HepG2 (cell line): Measurements from ENCODE around the gene WNK4. TPM values are rescaled to one million over a fixed set of nuclear protein-coding genes. Genes with fewer than 3 reads are reported as not detected.

Source experiments
- DZIP1 ChIP-seq: sonication (generic); formaldehyde crosslinking; IDR thresholded peaks from 2 replicates; pipeline ENCODE4 v1.5.0; 2020; ENCODE audit warnings: mild to moderate bottlenecking, missing genetic modification reagents
- FLYWCH1 ChIP-seq: sonication (generic); formaldehyde crosslinking; IDR thresholded peaks from 2 replicates; pipeline ENCODE4 v1.8.1; 2023; ENCODE audit warnings: mild to moderate bottlenecking, missing genetic modification reagents
- FOXM1 ChIP-seq: sonication (generic); formaldehyde crosslinking; IDR thresholded peaks from 2 replicates; pipeline ENCODE4 v1.5.0; 2020; ENCODE audit warnings: missing genetic modification reagents
- HOXA3 ChIP-seq: sonication (generic); formaldehyde crosslinking; IDR thresholded peaks from 2 replicates; pipeline ENCODE4 v1.5.0; 2020; ENCODE audit warnings: missing genetic modification reagents
- MTERF4 ChIP-seq: sonication (generic); formaldehyde crosslinking; IDR thresholded peaks from 2 replicates; pipeline ENCODE4 v1.8.0; 2023; ENCODE audit warnings: mild to moderate bottlenecking, missing genetic modification reagents
- MYC ChIP-seq: sonication (generic); formaldehyde crosslinking; IDR thresholded peaks from 2 replicates; pipeline ENCODE4 v1.9.0; 2021; ENCODE audit warnings: missing genetic modification reagents, borderline replicate concordance
- NFATC3 ChIP-seq: sonication (generic); formaldehyde crosslinking; IDR thresholded peaks from 2 replicates; pipeline ENCODE4 v1.5.1; 2020; ENCODE audit warnings: mild to moderate bottlenecking, missing genetic modification reagents
- PLRG1 ChIP-seq: fragments of 450-650 bp; conservative IDR thresholded peaks from 2 replicates; pipeline ENCODE4 v1.6.1; 2016
- RAD51 ChIP-seq: fragments of 450-650 bp; IDR thresholded peaks from 2 replicates; pipeline ENCODE4 v1.6.1; 2016; ENCODE audit warnings: borderline replicate concordance
- RARG ChIP-seq: sonication (generic); formaldehyde crosslinking; IDR thresholded peaks from 2 replicates; pipeline ENCODE4 v1.4.0; 2020; ENCODE audit warnings: low read depth, mild to moderate bottlenecking, missing genetic modification reagents
- REPIN1 ChIP-seq: sonication (generic); formaldehyde crosslinking; IDR thresholded peaks from 2 replicates; pipeline ENCODE4 v1.8.0; 2022; ENCODE audit warnings: missing genetic modification reagents, low read depth, mild to moderate bottlenecking, borderline replicate concordance
- SOX5 ChIP-seq: IDR thresholded peaks from 2 replicates; pipeline ENCODE4 v1.6.1; 2016; ENCODE audit warnings: borderline replicate concordance
- TCF12 ChIP-seq, 2 experiments: fragments of 450-650 bp in 1 of 2; sonication (generic) in 1 of 2; formaldehyde crosslinking in 1 of 2; IDR thresholded peaks; 2 replicates each; pipeline versions ENCODE4 v1.6.1 to v1.8.0; 2017 to 2022; ENCODE audit warnings: antibody characterized with exemption in 1 of 2, mild to moderate bottlenecking in 1 of 2, missing genetic modification reagents in 1 of 2, moderate library complexity in 1 of 2
- U2AF2 ChIP-seq: fragments of 200-400 bp; formaldehyde crosslinking; IDR thresholded peaks from 2 replicates; pipeline ENCODE4 v1.6.1; 2017; ENCODE audit warnings: low read depth, mild to moderate bottlenecking, low read length
- ZBTB3 ChIP-seq: sonication (generic); formaldehyde crosslinking; IDR thresholded peaks from 2 replicates; pipeline ENCODE4 v1.4.0; 2020; ENCODE audit warnings: low read depth, mild to moderate bottlenecking, moderate library complexity, missing genetic modification reagents, borderline replicate concordance
- ZBTB34 ChIP-seq: sonication (generic); formaldehyde crosslinking; IDR thresholded peaks from 2 replicates; pipeline ENCODE4 v1.8.0; 2022; ENCODE audit warnings: mild to moderate bottlenecking, missing genetic modification reagents
- ZBTB38 ChIP-seq: sonication (generic); formaldehyde crosslinking; IDR thresholded peaks from 2 replicates; pipeline ENCODE4 v1.5.1; 2020; ENCODE audit warnings: mild to moderate bottlenecking, missing genetic modification reagents
- ZFP36L1 ChIP-seq: sonication (generic); formaldehyde crosslinking; IDR thresholded peaks from 2 replicates; pipeline ENCODE4 v1.8.0; 2022; ENCODE audit warnings: mild to moderate bottlenecking, missing genetic modification reagents, moderate library complexity
- ZFP82 ChIP-seq: sonication (generic); formaldehyde crosslinking; IDR thresholded peaks from 2 replicates; pipeline ENCODE4 v1.5.1; 2020; ENCODE audit warnings: mild to moderate bottlenecking, missing genetic modification reagents, borderline replicate concordance
- ZFP90 ChIP-seq: sonication (generic); formaldehyde crosslinking; IDR thresholded peaks from 2 replicates; pipeline ENCODE4 v1.8.0; 2022; ENCODE audit warnings: missing genetic modification reagents, mild to moderate bottlenecking, inconsistent platforms, borderline replicate concordance
- ZNF121 ChIP-seq: sonication (generic); formaldehyde crosslinking; IDR thresholded peaks from 2 replicates; pipeline ENCODE4 v1.5.0; 2020; ENCODE audit warnings: mild to moderate bottlenecking, missing genetic modification reagents
- ZNF251 ChIP-seq: sonication (generic); formaldehyde crosslinking; IDR thresholded peaks from 2 replicates; pipeline ENCODE4 v1.9.0; 2021; ENCODE audit warnings: mild to moderate bottlenecking, missing genetic modification reagents
- ZNF260 ChIP-seq: sonication (generic); formaldehyde crosslinking; IDR thresholded peaks from 2 replicates; pipeline ENCODE4 v1.4.0; 2020; ENCODE audit warnings: missing genetic modification reagents, low read depth, mild to moderate bottlenecking, borderline replicate concordance
- ZNF362 ChIP-seq: sonication (generic); formaldehyde crosslinking; IDR thresholded peaks from 2 replicates; pipeline ENCODE4 v1.4.0; 2020; ENCODE audit warnings: missing genetic modification reagents, mild to moderate bottlenecking, borderline replicate concordance
- ZNF83 ChIP-seq: sonication (generic); formaldehyde crosslinking; IDR thresholded peaks from 2 replicates; pipeline ENCODE4 v1.4.0; 2020; ENCODE audit warnings: missing genetic modification reagents, mild to moderate bottlenecking, borderline replicate concordance
- polyA plus RNA-seq, 8 experiments: library from polyadenylated mRNA; depleted of rRNA in 3 of 8; stranded (reverse) in 7 of 8; unstranded in 1 of 8; fragments of >200 nt; fragmentation: Illumina TruSeq in 4 of 8; extraction: Trizol in 4 of 8; gene quantifications; 2 replicates each; pipeline versions ENCODE4 v1.2.1 to v1.2.3, GENCODE V29; 2011 to 2016; ENCODE audit warnings: low read depth in 4 of 8, missing spikeins in 1 of 8, mixed read lengths in 1 of 8; ENCODE audit not compliant: insufficient read depth in 1 of 8
- total RNA-seq, 5 experiments: library from RNA; depleted of rRNA; stranded (reverse); fragments of >200 nt; fragmentation: Illumina TruSeq; extraction: Trizol; gene quantifications; 2 replicates each; pipeline ENCODE4 v1.2.3, GENCODE V29; 2016; ENCODE audit warnings: low read depth in 1 of 5

WNK4 gene
- total and polyA plus RNA-seq, 2 of the 13 experiments (the other 11 are each of a cell fraction or from before 2014, with no cell fraction given): 2.7 to 13.7 TPM

GRCh38 chr17:42744283-42744805, 36.1 kb upstream of the WNK4 start (continued):
- no peak for TF ChIP-seq ZNF121 (CRISPR knock-in tag)
- 0 out of 2 replicates have a peak, but pooled peaks have one; percentile 70 for TF ChIP-seq ZFP36L1
- TF ChIP-seq REPIN1 (CRISPR knock-in tag): no peak
- TF ChIP-seq PLRG1: no peak
- no peak for TF ChIP-seq RAD51
- TF ChIP-seq FLYWCH1 (CRISPR knock-in tag): no peak
- no peak for TF ChIP-seq RARG (CRISPR knock-in tag)
- TF ChIP-seq ZNF260 (CRISPR knock-in tag): no peak
- peak; percentile 47; the same call in 1 of the 2 replicates for TF ChIP-seq ZNF362
- 0 out of 2 replicates have a peak, but pooled peaks have one; percentile 18 for TF ChIP-seq ZBTB34 (CRISPR knock-in tag)
- TF ChIP-seq U2AF2: no peak
- no peak for TF ChIP-seq ZNF251 (CRISPR knock-in tag)
- no peak for TF ChIP-seq ZBTB3 (CRISPR knock-in tag)
- no peak; the same call in 1 of the 2 replicates for TF ChIP-seq ZNF83 (CRISPR knock-in tag)
- no peak; the same call in 1 of the 2 replicates for TF ChIP-seq SOX5 (CRISPR knock-in tag)
- TF ChIP-seq MTERF4: peak; percentile 55; the same call in 1 of the 2 replicates
- peak; percentile 85 for TF ChIP-seq NFATC3 (CRISPR knock-in tag)
- 0 out of 2 replicates have a peak, but pooled peaks have one; percentile 20 for TF ChIP-seq DZIP1 (CRISPR knock-in tag)
- TF ChIP-seq TCF12 (IDR thresholded peaks at IDR 0.05): no peak
- 0 out of 2 replicates have a peak, but pooled peaks have one; percentile 23 for TF ChIP-seq TCF12 (CRISPR knock-in tag; IDR thresholded peaks at IDR 0.05)
- no peak for TF ChIP-seq HOXA3 (CRISPR knock-in tag)
- no peak for TF ChIP-seq ZFP90 (CRISPR knock-in tag)
- no peak for TF ChIP-seq ZBTB38 (CRISPR knock-in tag)
- peak; percentile 18; the same call in 1 of the 2 replicates for TF ChIP-seq FOXM1 (CRISPR knock-in tag)
- TF ChIP-seq MYC (CRISPR knock-in tag): peak; percentile 77
- TF ChIP-seq ZFP82: no peak; the same call in 1 of the 2 replicates
